Renal cortical epithelial cell (primary cell): ENCODE measurements around the gene AUTS2. TPM values are rescaled to one million over a fixed set of nuclear protein-coding genes. Genes with fewer than 3 reads are reported as not detected.

Source experiments
- DNase-seq: peaks from one replicate; pipeline ENCODE4 v3.0.0-alpha.2; 2011; ENCODE audit warnings: low read depth
- total RNA-seq: library from RNA; depleted of rRNA; stranded (reverse); fragments of >200 nt; gene quantifications from 2 replicates; pipeline ENCODE4 v1.2.3, GENCODE V29; 2014

The AUTS2 gene
- total RNA-seq, 1 donor from 2014 or later = 3.2 TPM

GRCh38 chr7:70068531-70068930 is 470.3 kb downstream of the AUTS2 start:
- no peak for DNase-seq

DNA sequence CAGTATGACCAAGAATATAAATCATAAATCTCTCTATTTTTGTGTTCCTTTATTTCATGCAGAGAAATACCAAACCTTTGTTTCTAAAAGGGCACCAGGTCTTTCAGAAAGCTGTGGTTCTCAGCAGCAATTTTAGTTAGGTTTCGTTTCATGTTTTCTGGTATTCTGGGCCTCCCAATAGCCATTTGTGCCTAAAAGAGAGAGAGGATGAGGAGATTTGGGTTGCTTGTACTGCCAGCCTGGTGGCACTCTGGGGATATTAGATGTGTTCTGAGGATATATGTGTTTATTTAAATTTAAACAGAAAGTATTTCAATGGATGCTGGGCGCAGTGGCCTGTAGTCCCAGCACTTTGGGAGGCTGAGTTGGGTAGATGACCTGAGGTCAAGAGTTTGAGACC is 471.7 kb downstream of the AUTS2 start:
- DNase-seq = no peak

- no peak for DNase-seq
These were observed 473.5 kb downstream of the AUTS2 start for GRCh38 chr7:70071766-70072165.

- no peak for DNase-seq
These were observed 473.9 kb downstream of the AUTS2 start for GRCh38 chr7:70072220-70072619.

GRCh38 chr7:70076325-70076724 is 478.1 kb downstream of the AUTS2 start:
- no peak for DNase-seq

DNA sequence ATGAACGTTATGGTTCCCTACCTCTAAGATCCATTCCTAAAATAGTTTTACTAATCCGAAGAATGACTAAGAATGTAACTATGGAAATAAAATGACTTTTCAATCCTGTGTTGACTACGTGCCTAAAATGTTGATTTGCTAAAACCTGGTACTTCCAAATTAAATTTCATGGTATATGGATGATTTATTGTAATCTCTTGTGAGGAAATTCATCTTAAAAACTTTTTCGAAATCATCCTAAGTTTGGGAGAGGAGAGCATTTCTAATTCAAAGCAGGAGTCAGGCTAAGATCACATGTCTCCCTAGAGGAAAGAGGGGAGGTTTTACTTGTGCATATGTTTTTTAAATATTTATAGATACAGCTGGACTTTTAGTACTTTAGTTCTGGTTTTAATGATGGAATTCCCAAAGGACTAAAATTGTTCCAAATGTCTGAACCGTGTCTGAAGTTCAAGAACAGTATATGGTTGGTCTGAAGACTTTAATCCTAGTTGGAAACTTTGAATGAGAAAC is 483.9 kb downstream of the AUTS2 start:
- no peak for DNase-seq

GRCh38 chr7:70091362-70091761 is 493.1 kb downstream of the AUTS2 start:
- no peak for DNase-seq

DNA sequence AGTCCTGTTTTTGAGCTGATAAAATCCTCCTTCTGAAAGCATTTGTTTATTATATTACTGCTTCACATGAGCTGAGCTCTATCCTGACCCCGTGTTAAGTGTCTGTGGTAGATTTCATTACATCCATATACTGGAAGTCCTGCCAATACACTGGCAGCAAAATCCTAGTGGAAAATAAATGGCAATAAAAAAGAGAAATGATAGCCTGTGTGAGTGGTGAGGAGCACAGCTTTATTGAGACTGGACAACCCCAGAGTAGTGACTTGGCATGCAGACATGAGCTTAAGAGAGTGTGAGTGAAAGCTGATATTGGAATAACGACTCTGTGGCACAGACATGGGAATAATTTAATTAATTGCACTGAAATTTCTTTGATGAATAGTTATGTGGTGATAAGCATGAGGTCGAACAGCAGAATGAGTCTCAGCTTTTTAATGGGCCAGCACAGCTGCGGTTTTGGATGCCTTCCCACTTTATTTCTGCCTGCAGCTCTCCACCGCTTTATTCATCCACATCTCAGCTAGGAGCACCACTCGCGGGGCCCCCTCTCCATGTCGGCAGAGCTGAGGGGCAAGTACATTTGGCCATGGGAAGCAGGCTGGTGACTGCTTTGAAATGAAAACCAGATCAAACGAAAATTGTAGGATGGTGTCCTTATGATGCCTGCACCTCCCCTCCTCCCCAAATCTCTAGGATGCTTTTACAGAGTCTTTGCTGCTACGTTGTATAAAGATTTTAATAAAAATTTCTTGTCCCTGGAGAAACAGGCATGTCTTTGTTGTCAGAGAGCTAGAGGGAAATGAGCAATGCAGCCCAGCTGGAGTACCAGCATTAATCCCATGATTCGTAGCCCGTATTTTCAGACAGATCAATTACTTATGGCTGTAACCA is 494.3 kb downstream of the AUTS2 start:
- DNase-seq = no peak

DNA sequence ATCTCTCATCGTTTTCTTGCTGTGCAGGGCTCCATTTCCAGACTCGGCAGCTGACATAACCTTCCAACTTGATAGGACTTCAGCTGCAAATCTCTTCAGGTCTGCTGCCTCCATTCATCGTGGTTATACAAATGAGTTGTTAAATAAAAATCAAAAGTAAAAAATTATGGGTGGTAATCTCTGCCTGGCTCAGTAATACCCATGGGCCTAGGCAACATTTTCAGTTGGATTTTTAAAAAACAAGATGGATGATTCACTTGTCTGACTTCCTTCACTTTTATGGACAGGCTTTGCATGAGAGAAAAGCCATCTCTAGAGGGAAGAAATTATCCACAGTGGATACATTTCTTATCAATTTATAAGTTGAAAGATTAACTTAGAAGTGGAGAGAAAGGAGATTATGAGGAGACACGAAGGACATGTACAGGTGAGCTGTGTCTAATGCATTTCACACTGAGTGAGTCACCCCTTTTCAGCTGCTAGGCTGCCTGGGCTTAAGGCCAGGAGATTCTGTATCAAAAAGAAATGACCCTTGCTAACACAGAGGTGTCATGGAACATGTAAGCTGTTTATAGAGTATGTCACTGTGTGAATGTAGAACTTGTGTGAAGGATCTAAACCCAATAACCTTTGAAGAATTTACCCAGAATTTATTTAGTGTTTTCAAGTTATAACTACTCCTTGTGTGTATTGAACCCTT is 495.1 kb downstream of the AUTS2 start:
- DNase-seq = peak; percentile 22

GRCh38 chr7:70094831-70095230 is 496.6 kb downstream of the AUTS2 start:
- no peak for DNase-seq

GRCh38 chr7:70097645-70098044 is 499.4 kb downstream of the AUTS2 start:
- DNase-seq = no peak

DNA sequence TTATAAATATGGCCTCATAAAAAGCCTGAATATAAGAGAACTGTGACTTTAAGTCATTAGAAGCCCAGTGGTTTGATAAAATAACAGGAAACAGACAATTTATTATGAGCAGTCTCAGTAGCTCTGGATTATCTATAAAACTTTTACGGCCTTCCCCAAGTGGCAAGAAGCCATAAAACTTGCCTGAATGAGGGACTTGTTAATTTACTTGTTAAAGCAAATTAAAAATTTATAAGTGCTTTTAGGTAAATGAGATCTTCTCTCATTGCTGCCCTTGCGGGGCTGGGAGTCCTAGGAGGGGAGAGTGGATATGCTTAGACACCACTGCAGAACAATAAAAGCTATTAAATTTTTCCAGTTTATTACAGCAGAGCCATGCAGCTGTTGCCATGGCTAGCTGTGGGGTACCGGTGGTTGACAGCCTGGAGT is 499.9 kb downstream of the AUTS2 start:
- DNase-seq = no peak

- DNase-seq = no peak
These were observed 500.8 kb downstream of the AUTS2 start for GRCh38 chr7:70098905-70099672.

DNA sequence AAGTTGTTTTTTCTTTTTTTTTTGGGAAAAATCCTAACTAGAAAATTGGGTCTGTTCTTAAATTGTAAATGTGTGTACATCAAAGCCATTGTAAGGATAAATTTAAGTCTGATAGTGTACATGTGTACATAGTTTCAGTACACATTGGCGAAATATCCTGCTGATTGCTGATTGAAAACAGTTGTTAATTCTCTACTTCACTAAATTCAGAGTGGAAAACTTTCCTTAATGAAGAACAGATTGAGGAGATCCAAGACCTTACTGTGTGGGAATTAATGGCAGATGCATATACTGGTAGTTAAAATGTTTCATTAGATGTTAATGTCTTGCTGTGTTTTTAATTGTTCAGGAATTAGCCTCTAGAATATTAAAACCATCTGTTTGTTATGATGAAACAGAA is 506.0 kb downstream of the AUTS2 start:
- no peak for DNase-seq

DNA sequence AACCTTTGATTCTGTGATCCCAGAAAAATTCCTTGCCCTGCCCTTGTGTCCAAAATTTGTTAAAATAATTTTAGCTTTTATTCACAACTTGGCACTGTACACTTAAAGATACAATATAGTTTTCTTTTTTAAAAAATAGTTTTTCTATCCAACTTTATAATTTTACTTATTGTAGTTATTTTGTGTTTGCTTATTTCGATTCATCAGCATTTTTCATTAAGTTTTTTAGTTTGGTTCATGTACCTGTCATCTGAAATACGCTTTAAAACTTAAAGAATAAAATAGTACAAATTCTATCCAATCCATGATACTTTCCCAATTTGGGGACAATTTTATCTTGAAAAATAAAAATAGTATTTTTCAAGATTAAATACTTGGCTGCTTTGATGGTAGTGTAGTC is 514.8 kb downstream of the AUTS2 start:
- no peak for DNase-seq

DNA sequence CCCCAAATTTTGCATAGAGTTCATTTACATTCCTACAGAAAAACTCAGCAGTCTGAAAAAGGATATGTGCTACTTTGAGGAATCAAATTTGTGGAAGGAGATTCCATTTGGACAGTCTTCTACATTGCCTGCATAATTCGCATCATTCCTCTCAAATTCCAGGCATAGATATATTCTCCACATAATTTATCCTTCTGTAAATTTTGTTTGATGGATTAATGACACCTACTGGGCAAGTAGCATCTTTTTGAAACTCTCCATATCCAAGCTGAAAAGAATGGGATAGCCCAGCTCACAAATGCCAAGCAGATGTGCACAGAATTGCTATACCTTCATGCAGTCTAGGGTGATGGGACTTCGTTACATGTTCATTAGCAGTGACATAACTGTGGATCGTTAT is 515.3 kb downstream of the AUTS2 start:
- no peak for DNase-seq

GRCh38 chr7:70114806-70115205 is 516.5 kb downstream of the AUTS2 start:
- DNase-seq = no peak

DNA sequence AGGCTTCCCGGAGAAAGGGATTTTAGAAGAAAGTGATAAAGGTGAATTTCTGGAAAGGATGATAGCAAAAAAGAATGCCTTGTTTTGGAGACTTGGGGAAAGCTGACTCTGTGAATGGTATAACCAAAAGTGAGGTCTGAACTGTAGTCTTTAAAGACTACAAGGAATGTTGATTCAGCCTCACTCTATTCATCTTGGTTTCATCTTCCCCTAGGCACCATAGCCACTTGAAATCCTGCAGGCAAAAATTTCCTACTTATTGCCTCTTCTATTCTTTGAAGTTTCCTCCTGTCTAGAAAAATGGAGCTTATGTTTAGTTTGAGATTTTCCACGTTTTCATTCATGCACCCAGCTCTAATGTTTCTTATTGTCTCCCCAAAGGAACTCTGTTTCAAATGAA is 518.0 kb downstream of the AUTS2 start:
- DNase-seq = no peak

DNA sequence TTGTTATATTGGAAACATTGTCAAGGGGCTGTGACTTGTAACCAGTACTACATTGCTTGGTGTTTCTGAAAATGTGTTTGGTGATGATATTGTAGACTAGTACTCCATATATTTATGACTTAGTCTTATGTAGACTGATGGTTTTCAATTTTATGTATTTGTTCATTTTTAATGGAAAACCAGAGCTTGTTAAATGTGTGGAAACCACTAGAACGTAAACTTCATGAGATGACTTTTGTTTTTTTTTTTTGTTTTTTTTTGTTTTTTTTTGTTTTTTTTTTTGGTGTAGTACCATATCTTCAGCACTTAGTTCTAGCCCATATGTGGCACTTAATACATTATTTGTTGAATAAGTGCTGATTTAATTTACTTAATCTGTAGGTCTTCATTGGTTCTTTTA is 518.6 kb downstream of the AUTS2 start:
- DNase-seq = no peak

- DNase-seq = no peak
These were observed 522.6 kb downstream of the AUTS2 start for GRCh38 chr7:70120851-70121250.

- DNase-seq = no peak
These were observed 533.5 kb downstream of the AUTS2 start for GRCh38 chr7:70131817-70132216.

DNA sequence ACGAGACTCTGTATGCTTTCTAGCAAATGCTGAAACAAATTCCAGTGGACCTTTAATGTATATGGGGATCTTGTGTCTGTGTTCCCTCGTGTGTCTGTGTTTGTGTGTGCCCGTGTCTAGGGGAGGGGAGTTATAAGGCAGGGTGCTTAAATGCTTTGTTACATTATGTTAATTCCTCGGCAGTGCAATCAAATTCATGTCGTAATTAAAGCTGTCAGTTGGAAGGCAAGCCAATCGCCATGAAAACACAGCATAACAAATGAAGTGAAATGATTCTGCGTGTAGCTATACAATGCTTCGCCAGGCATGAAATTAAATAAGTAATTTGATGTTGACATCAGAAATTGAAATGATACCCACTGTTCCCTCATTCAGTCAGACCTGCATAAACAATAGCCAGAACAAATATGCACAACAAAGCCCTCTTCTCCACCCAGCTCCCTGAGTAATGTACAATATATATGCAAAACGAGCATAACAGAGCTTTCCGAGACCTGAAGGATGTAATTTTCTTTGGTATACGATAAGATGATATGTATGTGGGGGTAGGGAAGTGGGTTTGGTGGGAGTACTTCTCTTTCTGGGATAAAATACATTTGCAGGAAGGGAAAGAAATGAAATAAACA is 534.1 kb downstream of the AUTS2 start:
- DNase-seq = no peak
